Endothelial cell (in vitro differentiated cells): Measurements from ENCODE around the gene SELENOP. TPM values are rescaled to one million over a fixed set of nuclear protein-coding genes. Genes with fewer than 3 reads are reported as not detected.

Experiments used
- DNase-seq: peaks from one replicate; pipeline ENCODE4 v3.0.0; 2021; ENCODE audit warnings: low spot score
- H3K27ac Mint-ChIP-seq: one replicate; pipeline ENCODE4 v1.8.0; 2021; ENCODE audit warnings: mixed read lengths, inconsistent platforms; ENCODE audit not compliant: unreplicated experiment
- H3K27me3 Mint-ChIP-seq: one replicate; pipeline ENCODE4 v1.8.0; 2021; ENCODE audit warnings: mild to moderate bottlenecking, moderate library complexity, mixed read lengths, inconsistent platforms; ENCODE audit not compliant: unreplicated experiment
- H3K36me3 Mint-ChIP-seq: one replicate; pipeline ENCODE4 v1.8.0; 2021; ENCODE audit warnings: mild to moderate bottlenecking, low read depth, mixed read lengths, inconsistent platforms; ENCODE audit not compliant: unreplicated experiment
- H3K4me1 Mint-ChIP-seq: one replicate; pipeline ENCODE4 v1.8.0; 2021; ENCODE audit warnings: mild to moderate bottlenecking, mixed read lengths, inconsistent platforms; ENCODE audit not compliant: unreplicated experiment
- H3K4me3 Mint-ChIP-seq: one replicate; pipeline ENCODE4 v1.8.0; 2021; ENCODE audit warnings: mild to moderate bottlenecking, mixed read lengths, inconsistent platforms; ENCODE audit not compliant: unreplicated experiment
- H3K9me3 Mint-ChIP-seq: one replicate; pipeline ENCODE4 v1.8.0; 2021; ENCODE audit warnings: mixed read lengths, inconsistent platforms; ENCODE audit not compliant: unreplicated experiment
- CTCF ChIP-seq: fragments of 200-600 bp; sonication (generic); IDR thresholded peaks from one replicate; pipeline ENCODE4 v1.5.0; 2021; ENCODE audit warnings: antibody characterized with exemption; ENCODE audit not compliant: unreplicated experiment
- total RNA-seq: library from RNA; stranded (reverse); fragmentation: NEBNext Ultra II Directional; extraction: Animal tissue kit (Norgen Biotek cat#: 25700); gene quantifications from one replicate; pipeline ENCODE4 v1.2.1, GENCODE V29; 2021; ENCODE audit not compliant: unreplicated experiment

SELENOP gene
- total RNA-seq, 1 donor from 2014 or later: 68.9 TPM

- Mint-ChIP-seq H3K4me1 (no peaks in the 10 kb centered on the region), H3K27ac (no peak overlapping the region), H3K9me3 (no peaks in the 10 kb centered on the region), H3K27me3 (peaks cover 3% of the 10 kb centered on the region), H3K4me3 (no peak overlapping the region), H3K36me3 (no peaks in the 10 kb centered on the region)
- no peak for TF ChIP-seq CTCF
- DNase-seq: no peak
Measured at GRCh38 chr5:42837601-42838000, 25.9 kb upstream of the SELENOP start.

- no peaks in the 10 kb centered on the region for H3K4me1 Mint-ChIP-seq
- no peak overlapping the region for H3K27ac Mint-ChIP-seq
- no peak for TF ChIP-seq CTCF
- H3K9me3 Mint-ChIP-seq: no peaks in the 10 kb centered on the region
- peaks cover 3% of the 10 kb centered on the region for H3K27me3 Mint-ChIP-seq
- no peaks in the 10 kb centered on the region for H3K36me3 Mint-ChIP-seq
- DNase-seq: no peak
- H3K4me3 Mint-ChIP-seq: no peak overlapping the region
Measured at GRCh38 chr5:42836070-42836769, 24.5 kb upstream of the SELENOP start.

GRCh38 chr5:42832060-42832459 lies 20.4 kb upstream of the SELENOP start:
- no peaks in the 10 kb centered on the region for H3K9me3 Mint-ChIP-seq
- H3K27me3 Mint-ChIP-seq: peaks cover 8% of the 10 kb centered on the region
- H3K27ac Mint-ChIP-seq: no peak overlapping the region
- TF ChIP-seq CTCF: no peak
- no peak for DNase-seq
- H3K36me3 Mint-ChIP-seq: no peaks in the 10 kb centered on the region
- H3K4me1 Mint-ChIP-seq: no peaks in the 10 kb centered on the region
- H3K4me3 Mint-ChIP-seq: no peak overlapping the region

GRCh38 chr5:42830924-42831323 lies 19.2 kb upstream of the SELENOP start:
- no peak for TF ChIP-seq CTCF
- no peaks in the 10 kb centered on the region for H3K4me1 Mint-ChIP-seq

GRCh38 chr5:42828671-42829070 lies 17.0 kb upstream of the SELENOP start:
- no peaks in the 10 kb centered on the region for H3K36me3 Mint-ChIP-seq
- no peak for DNase-seq
- no peaks in the 10 kb centered on the region for H3K9me3 Mint-ChIP-seq
- H3K4me3 Mint-ChIP-seq: no peak overlapping the region
- no peak overlapping the region for H3K27ac Mint-ChIP-seq
- H3K27me3 Mint-ChIP-seq: peaks cover 7% of the 10 kb centered on the region
- no peaks in the 10 kb centered on the region for H3K4me1 Mint-ChIP-seq
- TF ChIP-seq CTCF: no peak

More at GRCh38 chr5:42830924-42831323, 19.2 kb upstream of the SELENOP start:
- DNase-seq: no peak
- Mint-ChIP-seq H3K36me3 (no peaks in the 10 kb centered on the region), H3K27me3 (peaks cover 8% of the 10 kb centered on the region), H3K9me3 (no peaks in the 10 kb centered on the region), H3K4me3 (no peak overlapping the region), H3K27ac (no peak overlapping the region)
